Testis (tissue), 2 donors: ENCODE results near the gene ANKRD2.

Experiments
- POLR2A ChIP-seq: fragments of 450-650 bp; IDR thresholded peaks from one replicate; pipeline ENCODE4 v1.6.1; 2017; ENCODE audit warnings: antibody characterized with exemption, mild to moderate bottlenecking, moderate library complexity
- TF ChIP-seq, protein P1 (sequence below), 3 experiments: fragments of 450-650 bp in 2 of 3; fragments of 200-600 bp in 1 of 3; sonication (generic) in 1 of 3; IDR thresholded peaks; one replicate each; pipeline ENCODE4 v1.5.1; 2016 to 2019; ENCODE audit warnings: antibody characterized with exemption in 3 of 3, mild to moderate bottlenecking in 2 of 3, moderate library complexity in 1 of 3

DNA sequence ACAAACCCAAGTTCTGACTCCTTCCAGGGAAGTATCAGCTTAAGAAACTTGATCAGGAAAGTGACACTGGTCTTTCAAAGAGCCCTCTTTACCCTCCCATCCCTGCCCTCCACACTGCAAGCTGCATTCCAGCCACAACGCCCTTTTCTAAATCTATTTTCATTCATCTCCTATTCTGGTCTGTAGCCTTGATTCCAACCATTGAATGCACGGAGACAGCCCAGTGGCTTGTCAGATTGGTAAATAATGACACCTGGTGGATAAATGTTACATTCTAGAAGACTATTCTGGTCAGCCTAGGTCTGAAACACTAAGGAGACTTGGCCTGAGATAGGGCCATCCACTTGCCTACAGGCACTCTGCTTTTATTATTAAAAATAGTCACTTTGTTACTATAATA lies 39.8 kb downstream of the ANKRD2 start:
- TF ChIP-seq, protein P1, sequence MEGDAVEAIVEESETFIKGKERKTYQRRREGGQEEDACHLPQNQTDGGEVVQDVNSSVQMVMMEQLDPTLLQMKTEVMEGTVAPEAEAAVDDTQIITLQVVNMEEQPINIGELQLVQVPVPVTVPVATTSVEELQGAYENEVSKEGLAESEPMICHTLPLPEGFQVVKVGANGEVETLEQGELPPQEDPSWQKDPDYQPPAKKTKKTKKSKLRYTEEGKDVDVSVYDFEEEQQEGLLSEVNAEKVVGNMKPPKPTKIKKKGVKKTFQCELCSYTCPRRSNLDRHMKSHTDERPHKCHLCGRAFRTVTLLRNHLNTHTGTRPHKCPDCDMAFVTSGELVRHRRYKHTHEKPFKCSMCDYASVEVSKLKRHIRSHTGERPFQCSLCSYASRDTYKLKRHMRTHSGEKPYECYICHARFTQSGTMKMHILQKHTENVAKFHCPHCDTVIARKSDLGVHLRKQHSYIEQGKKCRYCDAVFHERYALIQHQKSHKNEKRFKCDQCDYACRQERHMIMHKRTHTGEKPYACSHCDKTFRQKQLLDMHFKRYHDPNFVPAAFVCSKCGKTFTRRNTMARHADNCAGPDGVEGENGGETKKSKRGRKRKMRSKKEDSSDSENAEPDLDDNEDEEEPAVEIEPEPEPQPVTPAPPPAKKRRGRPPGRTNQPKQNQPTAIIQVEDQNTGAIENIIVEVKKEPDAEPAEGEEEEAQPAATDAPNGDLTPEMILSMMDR (IDR thresholded peaks at IDR 0.05) = peak in 2 of 3 experiments; percentile 36 to 48
- TF ChIP-seq POLR2A = no peak
